GM21619 (cell line): ENCODE data around the gene ERAP2.
"Not testable (repeated sequence)": the region's sequence is repeated elsewhere in the genome, so short reads cannot be mapped to it uniquely, and the experiment has no call there.

Source experiments
- ATAC-seq: cut with Tn5 transposase; IDR thresholded peaks from one replicate; pipeline ENCODE4 v1.9.1; 2021; ENCODE audit not compliant: unreplicated experiment

The ERAP2 gene

GRCh38 chr5:96930589-96930988 is 54.3 kb downstream of the ERAP2 start:
- no peak for ATAC-seq

GRCh38 chr5:96931037-96931436 is 54.7 kb downstream of the ERAP2 start:
- not testable (repeated sequence) for ATAC-seq

GRCh38 chr5:96931605-96932004 is 55.3 kb downstream of the ERAP2 start:
- no peak for ATAC-seq

- ATAC-seq: no peak
Observed at GRCh38 chr5:96932026-96932425, 55.7 kb downstream of the ERAP2 start.

- no peak for ATAC-seq
Observed at GRCh38 chr5:96933764-96934707, 57.7 kb downstream of the ERAP2 start.

- ATAC-seq: peak; percentile 64
Observed at GRCh38 chr5:96934708-96935558, 58.6 kb downstream of the ERAP2 start.

- ATAC-seq: peak; percentile 45
Observed at GRCh38 chr5:96935559-96936430, 59.5 kb downstream of the ERAP2 start, which contains the start of gene LNPEP. Gene LNPEP, plus strand, starts transcription at chr5:96936080. Its CDS starts 76 bp downstream, at chr5:96936156.

GRCh38 chr5:96936431-96937320 is 60.4 kb downstream of the ERAP2 start:
- peak; percentile 23 for ATAC-seq

GRCh38 chr5:96940586-96940985 is 64.3 kb downstream of the ERAP2 start:
- no peak for ATAC-seq

- no peak for ATAC-seq
Observed at GRCh38 chr5:96941140-96941539, 64.8 kb downstream of the ERAP2 start.

- ATAC-seq: no peak
Observed at GRCh38 chr5:96942078-96942477, 65.8 kb downstream of the ERAP2 start.

- no peak for ATAC-seq
Observed at GRCh38 chr5:96942911-96943310, 66.6 kb downstream of the ERAP2 start.

GRCh38 chr5:96943799-96944198 is 67.5 kb downstream of the ERAP2 start:
- ATAC-seq: no peak

- no peak for ATAC-seq
Observed at GRCh38 chr5:96945144-96945897, 69.0 kb downstream of the ERAP2 start.

- ATAC-seq: no peak
Observed at GRCh38 chr5:96946381-96946780, 70.1 kb downstream of the ERAP2 start.

- ATAC-seq: no peak
Observed at GRCh38 chr5:96952118-96952750, 75.9 kb downstream of the ERAP2 start.

GRCh38 chr5:96952974-96953730 is 76.9 kb downstream of the ERAP2 start:
- ATAC-seq: no peak
